ENCODE data around the gene EPN3. TPM values are rescaled to one million over a fixed set of nuclear protein-coding genes. Genes with fewer than 3 reads are reported as not detected.

EPN3 gene
- polyA plus RNA-seq, 1 of the 3 experiments (the other 2 are of a cell fraction), result 0.05 TPM

DNA sequence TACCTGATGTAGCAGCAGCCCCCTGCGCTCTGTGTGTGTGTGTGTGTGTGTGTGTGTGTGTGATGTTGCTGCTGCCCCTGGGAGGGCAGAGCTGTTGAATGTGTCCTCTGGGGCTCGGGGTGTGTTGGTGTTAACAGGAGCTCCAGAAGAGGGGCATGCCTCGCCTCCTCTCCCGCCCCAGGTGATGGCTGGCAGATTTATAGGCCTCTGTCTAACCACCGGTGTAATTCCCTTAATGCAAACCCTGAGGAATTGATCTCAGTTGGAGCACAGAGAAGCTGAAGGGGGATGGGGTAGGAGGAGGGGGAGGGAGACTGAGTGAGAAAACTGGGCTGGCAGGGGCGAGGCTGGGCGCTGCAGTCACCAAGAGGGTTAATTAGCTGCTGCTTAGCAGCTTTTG lies 38.0 kb downstream of the EPN3 start:
- H3K4me3 ChIP-seq (ENCODE audit: low read depth in 2 of 2, low read length in 1 of 2), result no peak overlapping the region
- POLR2A ChIA-PET, result interaction anchor here (2.0 kb wide), 1 partner anchor 15 kb away, joined by 7 read pairs; no protein-coding TSS in a partner anchor
- 82% methylated on average over 6 of the region's 7 CpGs for WGBS (ENCODE audit: low lambda C conversion rate)

More for the DNA sequence above, 38.0 kb downstream of the EPN3 start:
- Histone ChIP-seq H3K9me3 (no peaks in the 10 kb centered on the region), H3K9me2 (no peaks in the 10 kb centered on the region), H3K79me2 (ENCODE audit: insufficient read depth) (no peaks in the 10 kb centered on the region), H4K20me1 (ENCODE audit: insufficient read depth) (no peaks in the 10 kb centered on the region), H3K36me3 (replicated peaks in 1 of 2; ENCODE audit: control insufficient read depth in 1 of 2, insufficient read depth in 2 of 2, low read length in 1 of 2) (no peaks in the 10 kb centered on the region), H2AFZ (ENCODE audit: low read depth) (no peak overlapping the region), H3K27me3 (ENCODE audit: insufficient read depth) (no peaks in the 10 kb centered on the region; the same call in 1 of the 2 replicates), H3K27ac (ENCODE audit: low read depth in 2 of 2, low read length in 1 of 2) (no peak overlapping the region), H3K4me2 (no peak overlapping the region), H3F3A (replicated peaks; ENCODE audit: insufficient read depth) (peaks cover 4% of the 10 kb centered on the region), H3K9ac (no peak overlapping the region), H3K4me1 (ENCODE audit: control insufficient read depth in 1 of 2, insufficient read depth in 2 of 2, low read depth in 1 of 2, low read length in 1 of 2) (peaks cover under 1 to 44% of the 10 kb centered on the region in 2 experiments; a peak in 3 of 4 replicates)
- DNase-seq, result no peak
- CTCF ChIA-PET, result interaction anchor here (0.7 to 4.7 kb wide), 12 partner anchors 9 to 110 kb away, joined by 3 to 27 read pairs (median 3); no protein-coding TSS in a partner anchor
- no peak for TF ChIP-seq CTCF (IDR thresholded peaks at IDR 0.05)
- TF ChIP-seq, protein P1, sequence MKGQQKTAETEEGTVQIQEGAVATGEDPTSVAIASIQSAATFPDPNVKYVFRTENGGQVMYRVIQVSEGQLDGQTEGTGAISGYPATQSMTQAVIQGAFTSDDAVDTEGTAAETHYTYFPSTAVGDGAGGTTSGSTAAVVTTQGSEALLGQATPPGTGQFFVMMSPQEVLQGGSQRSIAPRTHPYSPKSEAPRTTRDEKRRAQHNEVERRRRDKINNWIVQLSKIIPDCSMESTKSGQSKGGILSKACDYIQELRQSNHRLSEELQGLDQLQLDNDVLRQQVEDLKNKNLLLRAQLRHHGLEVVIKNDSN (IDR thresholded peaks at IDR 0.05; ENCODE audit: borderline replicate concordance, low read depth), result no peak
- TF ChIP-seq ZBTB33 (IDR thresholded peaks at IDR 0.05; ENCODE audit: borderline replicate concordance, low read depth), result no peak
- no peak for TF ChIP-seq SMC3 (IDR thresholded peaks at IDR 0.05; ENCODE audit: low read depth, low read length)
- TF ChIP-seq POLR2AphosphoS5 (IDR thresholded peaks at IDR 0.05; ENCODE audit: low read depth, low read length), result no peak
- TF ChIP-seq TEAD4 (IDR thresholded peaks at IDR 0.05; ENCODE audit: borderline replicate concordance, insufficient read depth), result no peak
- TF ChIP-seq FOXM1 (IDR thresholded peaks at IDR 0.05; ENCODE audit: low read depth), result no peak
- TF ChIP-seq REST (IDR thresholded peaks at IDR 0.05; ENCODE audit: low read depth, low read length), result no peak
- TF ChIP-seq CHD2 (IDR thresholded peaks at IDR 0.05; ENCODE audit: low read length, partially characterized antibody), result no peak
- no peak for TF ChIP-seq RAD21 (IDR thresholded peaks at IDR 0.05; ENCODE audit: low read length)
- TF ChIP-seq RFX5 (IDR thresholded peaks at IDR 0.05; ENCODE audit: low read length), result no peak
- no peak for TF ChIP-seq TAF1 (IDR thresholded peaks at IDR 0.05; ENCODE audit: borderline replicate concordance, low read depth, low read length)
- TF ChIP-seq GABPA (IDR thresholded peaks at IDR 0.05; ENCODE audit: low read depth), result no peak
- TF ChIP-seq YY1 (IDR thresholded peaks at IDR 0.05; ENCODE audit: low read depth), result no peak
- no peak for TF ChIP-seq IRF3 (IDR thresholded peaks at IDR 0.05; ENCODE audit: low read depth, low read length)
- TF ChIP-seq MEF2A (IDR thresholded peaks at IDR 0.05; ENCODE audit: borderline replicate concordance, low read depth), result no peak
